GM12874 (cell line): ENCODE measurements around the gene UBE3B.

ENCODE experiments used
- TF ChIP-seq, protein P1 (sequence below): IDR thresholded peaks from 2 replicates; pipeline ENCODE4 v1.5.1; 2011; ENCODE audit warnings: low read depth, mild to moderate bottlenecking, control low read depth, low read length, moderate library complexity; ENCODE audit not compliant: insufficient read depth

The UBE3B gene

DNA sequence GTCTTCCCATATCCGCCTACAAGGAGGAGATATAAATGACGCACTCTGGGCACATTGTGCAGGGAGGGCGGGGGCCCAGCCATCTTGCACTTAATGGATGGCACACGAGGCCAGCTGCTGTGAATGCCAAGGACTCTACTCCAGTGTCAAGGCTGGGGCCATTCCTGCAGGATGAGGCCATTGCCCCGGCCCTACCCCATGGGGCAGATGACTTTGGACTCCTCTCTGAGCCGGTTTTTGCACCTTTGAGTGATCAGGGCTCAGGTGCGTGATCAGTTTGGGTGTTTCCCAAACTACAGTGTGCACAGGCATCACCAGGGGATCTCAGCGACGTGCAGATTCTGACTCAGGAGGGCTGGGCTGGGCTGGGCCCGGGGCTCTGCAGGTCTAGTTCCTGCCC is 79.8 kb downstream of the UBE3B start:
- TF ChIP-seq, protein P1, sequence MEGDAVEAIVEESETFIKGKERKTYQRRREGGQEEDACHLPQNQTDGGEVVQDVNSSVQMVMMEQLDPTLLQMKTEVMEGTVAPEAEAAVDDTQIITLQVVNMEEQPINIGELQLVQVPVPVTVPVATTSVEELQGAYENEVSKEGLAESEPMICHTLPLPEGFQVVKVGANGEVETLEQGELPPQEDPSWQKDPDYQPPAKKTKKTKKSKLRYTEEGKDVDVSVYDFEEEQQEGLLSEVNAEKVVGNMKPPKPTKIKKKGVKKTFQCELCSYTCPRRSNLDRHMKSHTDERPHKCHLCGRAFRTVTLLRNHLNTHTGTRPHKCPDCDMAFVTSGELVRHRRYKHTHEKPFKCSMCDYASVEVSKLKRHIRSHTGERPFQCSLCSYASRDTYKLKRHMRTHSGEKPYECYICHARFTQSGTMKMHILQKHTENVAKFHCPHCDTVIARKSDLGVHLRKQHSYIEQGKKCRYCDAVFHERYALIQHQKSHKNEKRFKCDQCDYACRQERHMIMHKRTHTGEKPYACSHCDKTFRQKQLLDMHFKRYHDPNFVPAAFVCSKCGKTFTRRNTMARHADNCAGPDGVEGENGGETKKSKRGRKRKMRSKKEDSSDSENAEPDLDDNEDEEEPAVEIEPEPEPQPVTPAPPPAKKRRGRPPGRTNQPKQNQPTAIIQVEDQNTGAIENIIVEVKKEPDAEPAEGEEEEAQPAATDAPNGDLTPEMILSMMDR = no peak

DNA sequence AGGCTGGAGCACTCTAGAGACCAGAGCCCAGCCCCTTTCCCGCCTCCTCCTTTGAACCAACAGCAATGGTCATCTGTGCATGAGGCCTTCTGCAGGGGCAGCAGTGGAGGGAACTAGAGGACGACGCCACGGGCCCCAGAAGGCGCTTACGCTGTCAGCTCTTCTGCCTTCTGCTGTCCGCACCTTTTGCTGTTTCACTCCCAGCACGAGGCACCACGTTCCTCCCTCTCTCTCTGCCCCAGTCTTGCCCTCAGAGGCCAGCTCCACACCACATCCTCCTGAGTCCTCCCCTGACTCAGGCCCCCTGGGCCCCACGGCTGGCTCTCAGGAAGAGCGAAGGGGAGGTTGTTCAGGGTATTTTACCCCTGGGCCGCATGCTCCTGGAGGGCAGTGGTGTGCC is 80.4 kb downstream of the UBE3B start:
- TF ChIP-seq, protein P1 = no peak

DNA sequence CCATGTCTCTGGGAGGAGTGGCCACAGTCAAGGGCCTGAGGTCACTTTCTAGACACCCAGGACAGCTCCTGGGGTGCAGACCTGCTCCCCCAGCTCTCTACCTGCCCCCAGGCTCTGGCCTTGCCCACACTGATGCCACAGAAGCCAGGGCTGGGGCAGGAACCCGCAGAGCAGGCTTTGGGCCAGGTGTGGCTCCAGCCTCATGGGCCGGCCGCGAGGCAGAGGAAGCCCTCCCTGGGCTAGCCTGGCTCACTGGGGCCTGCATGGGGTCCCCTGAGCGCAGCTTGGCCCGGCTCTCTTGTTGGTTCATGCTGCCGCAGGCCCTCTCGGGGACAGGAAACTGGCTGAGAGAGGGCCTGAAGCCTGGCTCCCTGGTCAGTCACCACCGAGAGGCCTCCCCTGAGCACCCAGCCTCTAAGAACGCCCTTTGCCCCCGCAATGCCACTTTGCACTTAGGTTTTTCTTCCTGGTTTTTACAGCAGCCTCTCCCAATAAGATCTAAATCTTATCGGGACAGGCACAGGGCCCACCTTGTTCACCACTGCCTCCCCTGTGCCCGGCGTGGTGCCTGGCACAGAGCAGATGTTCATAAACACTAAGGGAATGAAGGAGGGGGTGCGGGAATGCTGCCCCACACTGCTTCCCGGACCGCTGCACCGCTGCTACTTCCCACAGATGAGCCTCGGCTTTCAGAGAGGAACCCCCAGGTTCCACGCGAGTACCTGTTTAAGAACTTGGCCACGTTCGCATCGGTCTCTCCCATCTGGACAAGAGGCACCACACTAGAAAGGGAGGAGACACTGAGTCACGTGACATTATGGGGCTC is 81.2 kb downstream of the UBE3B start:
- TF ChIP-seq, protein P1 = no peak

DNA sequence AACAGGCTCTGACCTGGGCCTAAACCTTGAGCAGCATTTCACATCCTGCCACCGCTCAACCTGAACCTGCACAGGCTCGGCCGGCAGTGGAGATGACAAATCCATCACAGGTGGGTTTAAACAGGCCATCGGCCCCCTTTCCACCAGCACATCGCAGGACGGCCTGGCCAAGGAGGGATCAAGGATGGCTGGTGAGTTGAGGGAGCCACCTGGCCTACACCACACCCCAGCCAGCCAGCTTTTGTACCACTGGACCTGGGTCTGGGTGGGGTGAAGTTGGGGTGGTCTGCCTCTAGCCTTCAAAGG is 81.7 kb downstream of the UBE3B start:
- TF ChIP-seq, protein P1 = no peak

DNA sequence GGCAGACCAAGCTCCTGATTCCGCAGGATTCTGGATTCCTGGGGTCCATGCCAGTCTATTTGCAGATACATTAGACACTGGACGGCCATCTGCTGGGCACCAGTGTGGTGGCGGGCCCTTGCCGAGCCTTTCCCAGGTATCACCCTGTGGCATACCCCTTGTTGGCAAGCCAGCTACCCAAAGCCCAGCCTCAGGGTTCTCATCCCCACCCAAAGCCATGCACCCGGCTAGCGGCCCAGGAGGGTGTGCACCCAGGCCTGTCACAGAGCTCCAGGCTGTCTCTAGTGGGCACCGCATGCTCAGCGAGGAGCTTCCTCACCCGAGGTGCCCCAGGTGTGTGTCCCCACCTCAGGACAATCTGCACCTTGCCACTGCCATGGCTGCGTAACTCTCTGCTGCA is 82.2 kb downstream of the UBE3B start:
- TF ChIP-seq, protein P1 = no peak

DNA sequence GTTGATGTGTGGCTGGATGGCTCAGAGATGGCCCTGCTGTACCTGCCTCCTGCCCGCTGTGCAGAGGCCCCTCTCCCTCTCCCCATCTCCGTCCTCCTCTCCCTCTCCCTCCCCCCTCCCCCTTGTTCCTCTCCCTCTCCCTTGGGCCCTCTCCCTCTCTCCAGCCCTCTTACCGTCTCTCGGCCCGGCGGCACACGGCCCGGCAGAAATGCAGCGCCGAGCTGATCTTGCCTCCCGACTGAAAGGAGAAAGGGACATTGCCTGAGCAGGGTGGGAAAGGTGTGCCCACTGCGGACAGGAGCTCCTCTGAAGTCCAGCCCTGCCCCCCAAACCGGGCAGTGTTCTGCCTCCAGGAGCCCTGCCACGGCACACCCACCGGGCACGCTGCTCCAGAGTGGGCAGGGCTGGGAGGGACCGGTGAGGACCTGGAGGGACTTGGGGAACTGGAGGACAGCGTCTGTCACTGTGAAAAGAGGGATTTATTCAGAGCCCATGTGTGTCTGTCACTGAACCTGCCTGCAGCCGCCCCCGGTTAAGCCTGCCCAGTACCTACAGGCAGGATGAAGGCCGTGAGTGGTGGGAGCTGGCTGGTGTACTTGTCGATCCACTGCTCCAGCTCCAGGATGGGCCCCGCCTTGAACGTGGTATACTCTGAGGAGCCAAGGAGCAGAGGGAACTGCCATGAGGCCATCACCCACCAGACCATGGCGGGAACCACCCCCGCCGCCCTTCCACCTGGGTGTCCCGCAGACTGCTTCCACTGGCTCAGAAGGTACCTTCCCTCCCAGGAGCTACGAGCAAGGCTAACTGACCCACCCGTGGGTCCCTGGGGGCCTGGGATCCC is 83.7 kb downstream of the UBE3B start:
- TF ChIP-seq, protein P1 = no peak

DNA sequence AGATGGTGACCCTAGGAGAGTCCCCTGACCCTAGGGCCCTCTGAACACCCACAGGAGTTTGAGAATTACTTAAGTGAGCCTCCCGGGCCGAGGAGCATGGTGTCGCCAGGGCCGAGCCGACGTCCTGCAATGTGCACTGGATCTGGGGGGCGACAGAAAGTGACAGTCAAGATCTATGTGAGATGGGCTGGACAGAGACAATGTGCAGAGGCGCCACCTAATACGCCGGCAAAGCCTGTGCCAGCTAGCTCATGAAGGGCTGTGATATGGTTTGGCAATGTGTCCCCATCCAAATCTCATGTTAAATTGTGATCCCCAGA is 84.2 kb downstream of the UBE3B start:
- TF ChIP-seq, protein P1 = no peak
